H1 (cell line): Measurements from ENCODE around the gene UCP2. TPM values are rescaled to one million over a fixed set of nuclear protein-coding genes. Genes with fewer than 3 reads are reported as not detected.

Experiments used
- CTCF ChIA-PET: fragments of 300-600 bp; sonication (Branson Sonifier 250); formaldehyde crosslinking; loops from one replicate; lab custom pipeline; 2021; ENCODE audit not compliant: partially characterized antibody; lab: Charles Lee
- POLR2A ChIA-PET: fragments of 300-600 bp; sonication (Branson Sonifier 250); formaldehyde crosslinking; loops from one replicate; lab custom pipeline; 2021; ENCODE audit warnings: inconsistent platforms; ENCODE audit not compliant: partially characterized antibody; lab: Charles Lee
- DNase-seq, 2 experiments: peaks; one replicate each; pipeline versions ENCODE4 v3.0.0 to v3.0.0-alpha.2; 2010 to 2022; ENCODE audit warnings: low spot score in 2 of 2, low read depth in 1 of 2, mixed read lengths in 1 of 2
- FAIRE-seq: peaks from 2 replicates; lab custom pipeline; 2011; peaks lifted over from hg19 to GRCh38; lab: Jason Lieb, UNC
- H2AFZ ChIP-seq: 2 replicates; pipeline ENCODE4 v1.8.1; 2012; ENCODE audit warnings: low read length, inconsistent platforms
- H2AK5ac ChIP-seq: 2 replicates; pipeline ENCODE4 v1.6.1; 2013; ENCODE audit warnings: low read depth, low read length
- H2BK120ac ChIP-seq: replicated peaks from 2 replicates; pipeline ENCODE3; 2013; ENCODE audit warnings: low read depth, low read length, inconsistent platforms
- H2BK12ac ChIP-seq: 2 replicates; pipeline ENCODE4 v1.6.1; 2013; ENCODE audit warnings: low read depth, low read length
- H2BK15ac ChIP-seq: 2 replicates; pipeline ENCODE4 v1.6.1; 2013; ENCODE audit warnings: low read length
- H2BK20ac ChIP-seq: 2 replicates; pipeline ENCODE4 v1.6.1; 2013; ENCODE audit warnings: low read length
- H2BK5ac ChIP-seq: 2 replicates; pipeline ENCODE4 v1.6.1; 2013; ENCODE audit warnings: low read depth, low read length
- H3K14ac ChIP-seq: 2 replicates; pipeline ENCODE4 v1.6.1; 2013; ENCODE audit warnings: inconsistent platforms; ENCODE audit not compliant: insufficient read length
- H3K18ac ChIP-seq: 2 replicates; pipeline ENCODE4 v1.6.1; 2013; ENCODE audit warnings: low read length; ENCODE audit errors: extremely low read depth
- H3K23ac ChIP-seq: 2 replicates; pipeline ENCODE4 v1.6.1; 2013; ENCODE audit warnings: inconsistent platforms; ENCODE audit not compliant: insufficient read length
- H3K23me2 ChIP-seq: 2 replicates; pipeline ENCODE4 v1.6.1; 2013; ENCODE audit warnings: low read depth, low read length
- H3K27ac ChIP-seq: 2 replicates; pipeline ENCODE4 v1.6.1; 2011; ENCODE audit warnings: low read depth, low read length, inconsistent platforms
- H3K27me3 ChIP-seq, 4 experiments: replicated peaks in 1 of 4; 1 replicate in 1 of 4; 2 replicates in 3 of 4; pipeline versions ENCODE4 v1.6.1 to v1.8.1; 2011 to 2013; ENCODE audit warnings: low read length in 3 of 4, mild to moderate bottlenecking in 3 of 4, inconsistent platforms in 2 of 4, mixed read lengths in 2 of 4, moderate library complexity in 1 of 4; ENCODE audit not compliant: control insufficient read depth in 3 of 4, insufficient read depth in 3 of 4; ENCODE audit errors: extremely low read depth in 1 of 4
- H3K36me3 ChIP-seq, 4 experiments: 2 replicates each; pipeline versions ENCODE4 v1.6.1 to v1.8.1; 2011 to 2013; ENCODE audit warnings: mild to moderate bottlenecking in 4 of 4, low read length in 3 of 4, moderate library complexity in 2 of 4, control low read depth in 1 of 4, inconsistent platforms in 1 of 4; ENCODE audit not compliant: insufficient read depth in 4 of 4, control insufficient read depth in 2 of 4
- H3K4ac ChIP-seq: replicated peaks from 2 replicates; pipeline ENCODE3; 2013; ENCODE audit warnings: low read length, low read depth, mixed read lengths, inconsistent platforms; ENCODE audit not compliant: insufficient read length
- H3K4me1 ChIP-seq, 4 experiments: replicated peaks in 1 of 4; 1 replicate in 1 of 4; 2 replicates in 3 of 4; pipeline versions ENCODE4 v1.6.1 to v1.8.1; 2011 to 2013; ENCODE audit warnings: low read length in 3 of 4, inconsistent platforms in 2 of 4, mixed read lengths in 1 of 4; ENCODE audit not compliant: insufficient read depth in 4 of 4, control insufficient read depth in 3 of 4
- H3K4me2 ChIP-seq, 2 experiments: 2 replicates each; pipeline versions ENCODE4 v1.6.1 to v1.8.1; 2011 to 2013; ENCODE audit warnings: low read depth in 2 of 2, low read length in 2 of 2, control low read depth in 1 of 2, inconsistent platforms in 1 of 2, mild to moderate bottlenecking in 1 of 2; ENCODE audit not compliant: insufficient read depth in 1 of 2
- H3K4me3 ChIP-seq, 4 experiments: fragments of 200-600, 300-600 bp in 1 of 4; sonication (generic), shearing (Covaris generic), sonication (Bioruptor Twin) in 1 of 4; 2 replicates each; pipeline versions ENCODE4 v1.5.1 to v1.8.1; 2011 to 2016; ENCODE audit warnings: low read length in 4 of 4, low read depth in 3 of 4, control low read depth in 2 of 4, inconsistent platforms in 2 of 4, mild to moderate bottlenecking in 2 of 4, mixed read lengths in 1 of 4, moderate library complexity in 1 of 4; ENCODE audit not compliant: insufficient read depth in 2 of 4; ENCODE audit errors: extremely low read depth in 1 of 4
- H3K56ac ChIP-seq: replicated peaks from 2 replicates; pipeline ENCODE3; 2013; ENCODE audit warnings: low read depth, mild to moderate bottlenecking, mixed read lengths, low read length, inconsistent platforms; ENCODE audit not compliant: insufficient read length
- H3K79me1 ChIP-seq: 2 replicates; pipeline ENCODE4 v1.6.1; 2013; ENCODE audit warnings: low read depth, low read length, control low read depth
- H3K79me2 ChIP-seq, 2 experiments: 2 replicates each; pipeline versions ENCODE4 v1.6.1 to v1.8.1; 2012 to 2013; ENCODE audit warnings: low read length in 2 of 2, mild to moderate bottlenecking in 2 of 2, inconsistent platforms in 1 of 2; ENCODE audit not compliant: insufficient read depth in 2 of 2, control insufficient read depth in 1 of 2
- H3K9ac ChIP-seq, 4 experiments: replicated peaks in 1 of 4; 1 replicate in 1 of 4; 2 replicates in 3 of 4; pipeline versions ENCODE4 v1.6.1 to v1.8.1; 2011 to 2013; ENCODE audit warnings: low read depth in 3 of 4, low read length in 3 of 4, control low read depth in 2 of 4, mild to moderate bottlenecking in 2 of 4, moderate library complexity in 2 of 4, inconsistent platforms in 1 of 4; ENCODE audit errors: extremely low read depth in 1 of 4
- H3K9me3 ChIP-seq, 2 experiments: 2 replicates each; pipeline versions ENCODE4 v1.6.1 to v1.8.1; 2012 to 2013; ENCODE audit warnings: mild to moderate bottlenecking in 2 of 2, moderate library complexity in 2 of 2, control low read depth in 1 of 2, inconsistent platforms in 1 of 2, low read depth in 1 of 2, low read length in 1 of 2, mixed read lengths in 1 of 2; ENCODE audit not compliant: insufficient read depth in 2 of 2
- H4K20me1 ChIP-seq, 2 experiments: replicated peaks in 1 of 2; 2 replicates each; pipeline versions ENCODE3 to v1.8.1; 2011 to 2013; ENCODE audit warnings: inconsistent platforms in 2 of 2, low read length in 2 of 2, mild to moderate bottlenecking in 1 of 2; ENCODE audit not compliant: insufficient read depth in 2 of 2, control insufficient read depth in 1 of 2
- H4K5ac ChIP-seq: 2 replicates; pipeline ENCODE4 v1.6.1; 2013; ENCODE audit warnings: low read length, low read depth, mixed read lengths, inconsistent platforms; ENCODE audit not compliant: insufficient read length
- H4K8ac ChIP-seq: 2 replicates; pipeline ENCODE4 v1.8.0; 2013; ENCODE audit warnings: mild to moderate bottlenecking, moderate library complexity, low read length, inconsistent platforms; ENCODE audit not compliant: insufficient read depth; ENCODE audit errors: extremely low read depth
- H4K91ac ChIP-seq: replicated peaks from 2 replicates; pipeline ENCODE3; 2013; ENCODE audit warnings: low read length, mixed read lengths, inconsistent platforms; ENCODE audit not compliant: insufficient read length
- CHD2 ChIP-seq: IDR thresholded peaks from 2 replicates; pipeline ENCODE4 v1.6.1; 2012; ENCODE audit warnings: low read length, improper control_type of control experiment
- CREB1 ChIP-seq: IDR thresholded peaks from 2 replicates; pipeline ENCODE4 v1.6.1; 2012; ENCODE audit warnings: inconsistent platforms
- JUN ChIP-seq: IDR thresholded peaks from 2 replicates; pipeline ENCODE4 v1.6.1; 2011; ENCODE audit warnings: low read depth, mild to moderate bottlenecking, improper control_type of control experiment, low read length
- RBBP5 ChIP-seq: IDR thresholded peaks from 2 replicates; pipeline ENCODE4 v1.7.1; 2012; ENCODE audit warnings: low read depth, mild to moderate bottlenecking, inconsistent platforms, low read length, moderate library complexity, borderline replicate concordance
- SP4 ChIP-seq: IDR thresholded peaks from 2 replicates; pipeline ENCODE4 v1.6.1; 2012; ENCODE audit warnings: low read length, inconsistent platforms
- TBP ChIP-seq: IDR thresholded peaks from 2 replicates; pipeline ENCODE4 v1.6.1; 2011; ENCODE audit warnings: low read depth, low read length, improper control_type of control experiment
- WGBS, 2 experiments: shearing (Covaris generic) in 1 of 2; methylation state at CpG; one replicate each; pipeline versions ENCODE4 v1.1.6 to v1.1.7; 2013 to 2015; ENCODE audit warnings: low lambda C conversion rate in 2 of 2, mixed read lengths in 2 of 2, inconsistent platforms in 1 of 2, low coverage in 1 of 2, missing lambda C conversion rate in 1 of 2; ENCODE audit not compliant: insufficient replicate concordance in 2 of 2, insufficient coverage in 1 of 2, insufficient read length in 1 of 2; ENCODE audit errors: extremely low coverage in 1 of 2, missing lambda C conversion rate in 1 of 2; 5-methylcytosine and 5-hydroxymethylcytosine counted together
- polyA plus RNA-seq, 7 experiments: library from polyadenylated mRNA; depleted of rRNA in 3 of 7; stranded (reverse) in 5 of 7; unstranded in 2 of 7; fragments of >200 nt in 5 of 7; fragments of 200-250 nt in 2 of 7; gene quantifications; 1 replicate in 5 of 7; 2 replicates in 1 of 7; 4 replicates in 1 of 7; pipeline versions ENCODE4 v1.2.1 to v1.2.3, GENCODE V29; 2011 to 2013; ENCODE audit warnings: missing spikeins in 2 of 7, mixed read lengths in 2 of 7
- total RNA-seq: library from RNA; stranded (reverse); fragmentation: NEBNext Ultra II Directional; extraction: Animal tissue kit (Norgen Biotek cat#: 25700); gene quantifications from 2 replicates; pipeline ENCODE4 v1.2.1, GENCODE V29; 2021

UCP2 gene
- total and polyA plus RNA-seq, 2 of the 8 experiments (the other 6 are each of a cell fraction or from before 2014, with no cell fraction given), result 46.2 to 55.2 TPM

DNA sequence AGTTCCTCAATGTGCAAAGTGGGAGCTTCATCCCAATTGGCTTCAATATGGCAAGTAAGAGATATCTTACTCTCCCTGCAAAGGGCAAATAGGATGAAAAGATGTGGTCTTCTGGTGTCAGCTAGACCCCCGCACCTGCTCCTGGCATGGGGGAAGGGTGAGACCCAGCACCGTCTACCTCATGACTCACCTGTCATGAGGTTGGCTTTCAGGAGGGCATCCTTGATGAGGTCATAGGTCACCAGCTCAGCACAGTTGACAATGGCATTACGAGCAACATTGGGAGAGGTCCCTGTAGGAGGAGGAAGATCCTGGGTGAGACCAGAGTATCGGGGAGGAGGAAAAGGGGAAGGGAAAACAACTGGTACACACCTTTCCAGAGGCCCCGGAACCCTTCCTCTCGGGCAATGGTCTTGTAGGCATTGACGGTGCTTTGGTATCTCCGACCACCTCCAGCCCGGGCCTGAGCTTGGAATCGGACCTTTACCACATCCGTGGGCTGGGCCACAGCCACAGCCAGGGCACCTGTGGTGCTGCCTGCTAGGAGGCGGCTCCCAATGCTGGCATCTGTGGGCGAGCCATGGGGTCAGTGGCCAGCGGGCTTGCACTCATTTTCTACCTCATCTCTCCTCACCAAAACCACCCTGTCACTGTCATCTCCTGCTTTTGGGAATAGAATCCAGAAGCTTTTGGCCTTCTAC lies 6.0 kb downstream of the UCP2 start:
- Histone ChIP-seq H4K20me1 (peaks cover 0 to 9% of the 10 kb centered on the region in 2 experiments), H3K23ac (no peak overlapping the region), H3K4me1 (peaks cover 6 to 11% (median 8%) of the 10 kb centered on the region in 4 experiments; a peak in 6 of 7 replicates), H3K14ac (no peak overlapping the region), H3K36me3 (peaks cover 20 to 67% (median 37%) of the 10 kb centered on the region in 4 experiments), H3K56ac (no peak overlapping the region), H2BK12ac (no peak overlapping the region), H2BK20ac (no peak overlapping the region), H3K4me3 (no peak overlapping the region), H4K91ac (no peak overlapping the region), H3K9me3 (no peaks in the 10 kb centered on the region), H3K18ac (no peak overlapping the region), H4K8ac (no peak overlapping the region), H2BK15ac (no peak overlapping the region), H3K79me2 (peaks cover 0 to under 1% of the 10 kb centered on the region in 2 experiments; a peak in 1 of 4 replicates), H3K4me2 (no peak overlapping the region), H3K9ac (no peak overlapping the region), H2AK5ac (no peak overlapping the region), H2AFZ (no peak overlapping the region), H4K5ac (no peak overlapping the region), H3K23me2 (no peaks in the 10 kb centered on the region), H2BK120ac (no peak overlapping the region), H3K27me3 (no peaks in the 10 kb centered on the region), H3K79me1 (peaks cover 2% of the 10 kb centered on the region; the same call in 1 of the 2 replicates), H2BK5ac (no peak overlapping the region), H3K27ac (no peak overlapping the region), H3K4ac (no peak overlapping the region)
- ChIA-PET POLR2A (interaction anchor here (0.9 to 2.2 kb wide), 3 partner anchors 10 to 31 kb away, joined by 3 to 11 read pairs (median 3); no protein-coding TSS in a partner anchor), CTCF (interaction anchor here (0.9 kb wide), 1 partner anchor 12 kb away, joined by 4 read pairs; no protein-coding TSS in a partner anchor)
- WGBS, 2 experiments, result 93% methylated on average over 14 of the region's 14 CpGs; no CpG with 5 or more reads in 1 of the 2 experiments
- TF ChIP-seq JUN (no peak), TBP (no peak), SP4 (no peak), CHD2 (no peak), RBBP5 (no peak), CREB1 (no peak)
- FAIRE-seq (no peak), DNase-seq (no peak)
